Endothelial cell of umbilical vein (primary cell): ENCODE results near the gene RAB17. TPM values are rescaled to one million over a fixed set of nuclear protein-coding genes. Genes with fewer than 3 reads are reported as not detected.

Experiments
- BruUV-seq: library from RNA; stranded (reverse); fragments of 400-500 nt; replicated peaks from 2 replicates; lab custom pipeline; 2021; lab: Mats Ljungman, UMichigan
- CTCF ChIA-PET: fragments of 300-600, 350-600 bp; sonication (Branson Sonifier 250); formaldehyde crosslinking; loops from one replicate; lab custom pipeline; 2021; ENCODE audit warnings: antibody characterized with exemption, inconsistent platforms; lab: Charles Lee
- POLR2A ChIA-PET: fragments of 300-600, 350-600 bp; sonication (Branson Sonifier 250); formaldehyde crosslinking; loops from one replicate; lab custom pipeline; 2021; ENCODE audit warnings: antibody characterized with exemption, inconsistent platforms; lab: Charles Lee
- DNase-seq: peaks from one replicate; pipeline ENCODE4 v3.0.0-alpha.2; 2011; ENCODE audit warnings: low read depth, low spot score
- FAIRE-seq: peaks from 2 replicates; lab custom pipeline; 2011; peaks lifted over from hg19 to GRCh38; lab: Jason Lieb, UNC
- H2AFZ ChIP-seq: 2 replicates; pipeline ENCODE4 v1.6.0; 2012; ENCODE audit warnings: low read depth, low read length, control low read depth, inconsistent platforms
- H3K27ac ChIP-seq: 2 replicates; pipeline ENCODE4 v1.5.1; 2011; ENCODE audit warnings: low read depth, mild to moderate bottlenecking, control low read depth, low read length, moderate library complexity; ENCODE audit not compliant: insufficient read depth
- H3K27me3 ChIP-seq, 2 experiments: 2 replicates each; pipeline versions ENCODE4 v1.6.0 to v1.6.1; 2011; ENCODE audit warnings: low read length in 2 of 2, mixed read lengths in 1 of 2; ENCODE audit not compliant: control insufficient read depth in 2 of 2, insufficient read depth in 2 of 2
- H3K36me3 ChIP-seq, 2 experiments: 2 replicates in 1 of 2; 3 replicates in 1 of 2; pipeline ENCODE4 v1.5.1; 2011; ENCODE audit warnings: low read length in 2 of 2, mild to moderate bottlenecking in 1 of 2, moderate library complexity in 1 of 2; ENCODE audit not compliant: control insufficient read depth in 2 of 2, insufficient read depth in 2 of 2; ENCODE audit errors: extremely low read depth in 1 of 2
- H3K4me1 ChIP-seq: 3 replicates; pipeline ENCODE4 v1.5.1; 2011; ENCODE audit warnings: mild to moderate bottlenecking, low read length; ENCODE audit not compliant: control insufficient read depth, insufficient read depth; ENCODE audit errors: extremely low read depth
- H3K4me2 ChIP-seq: 2 replicates; pipeline ENCODE4 v1.6.1; 2011; ENCODE audit warnings: low read length, control low read depth, mixed read lengths; ENCODE audit not compliant: insufficient read depth
- H3K4me3 ChIP-seq, 3 experiments: fragments of 200-600 bp in 1 of 3; sonication (generic), shearing (Covaris generic) in 1 of 3; replicated peaks in 1 of 3; 2 replicates each; pipeline ENCODE4 v1.5.1; 2011 to 2016; ENCODE audit warnings: control low read depth in 3 of 3, low read length in 3 of 3, mild to moderate bottlenecking in 2 of 3, inconsistent platforms in 1 of 3, low read depth in 1 of 3, moderate library complexity in 1 of 3; ENCODE audit not compliant: insufficient read depth in 1 of 3
- H3K79me2 ChIP-seq: 2 replicates; pipeline ENCODE4 v1.6.0; 2012; ENCODE audit warnings: low read length, inconsistent platforms; ENCODE audit not compliant: control insufficient read depth, insufficient read depth
- H3K9ac ChIP-seq: replicated peaks from 2 replicates; pipeline ENCODE3; 2011; ENCODE audit warnings: low read length, control low read depth; ENCODE audit not compliant: insufficient read depth; ENCODE audit errors: extremely low read depth
- H3K9me1 ChIP-seq: replicated peaks from 3 replicates; pipeline ENCODE4 v1.6.0; 2011; ENCODE audit warnings: mild to moderate bottlenecking, low read length; ENCODE audit not compliant: control insufficient read depth, insufficient read depth; ENCODE audit errors: extremely low read depth
- H3K9me3 ChIP-seq: replicated peaks from 2 replicates; pipeline ENCODE4 v1.5.1; 2012; ENCODE audit warnings: low read length, inconsistent platforms; ENCODE audit not compliant: control insufficient read depth, insufficient read depth
- H4K20me1 ChIP-seq: replicated peaks from 2 replicates; pipeline ENCODE3; 2011; ENCODE audit warnings: mild to moderate bottlenecking, low read length; ENCODE audit not compliant: control insufficient read depth, insufficient read depth; ENCODE audit errors: extremely low read depth
- CTCF ChIP-seq, 2 donors: IDR thresholded peaks; 1 replicate in 1 of 2; 2 replicates in 1 of 2; pipeline ENCODE4 v1.5.1; 2011; ENCODE audit warnings: low read length in 2 of 2, mild to moderate bottlenecking in 2 of 2, moderate library complexity in 2 of 2, control low read depth in 1 of 2, inconsistent platforms in 1 of 2, low read depth in 1 of 2; ENCODE audit not compliant: insufficient read depth in 1 of 2; ENCODE audit errors: extremely low read depth in 1 of 2
- EZH2 ChIP-seq: IDR thresholded peaks from 2 replicates; pipeline ENCODE4 v1.6.1; 2012; ENCODE audit warnings: borderline replicate concordance, low read depth, mild to moderate bottlenecking, moderate library complexity, low read length, inconsistent platforms; ENCODE audit not compliant: severe bottlenecking
- FOS ChIP-seq: IDR thresholded peaks from 2 replicates; pipeline ENCODE4 v1.6.1; 2011; ENCODE audit warnings: mild to moderate bottlenecking, low read length, moderate library complexity, borderline replicate concordance; ENCODE audit not compliant: insufficient read depth
- GATA2 ChIP-seq: IDR thresholded peaks from 2 replicates; pipeline ENCODE4 v1.7.0; 2011; ENCODE audit warnings: low read depth, mild to moderate bottlenecking, moderate library complexity, mixed read lengths, low read length; ENCODE audit not compliant: insufficient read length, insufficient read depth
- JUN ChIP-seq: IDR thresholded peaks from 2 replicates; pipeline ENCODE4 v1.6.1; 2011; ENCODE audit warnings: borderline replicate concordance, low read depth; ENCODE audit not compliant: insufficient read length, insufficient read depth
- MAX ChIP-seq: IDR thresholded peaks from 2 replicates; pipeline ENCODE4 v1.6.1; 2011; ENCODE audit not compliant: insufficient read depth, insufficient read length
- MYC ChIP-seq: IDR thresholded peaks from one replicate; pipeline ENCODE4 v1.6.1; 2011; ENCODE audit warnings: mild to moderate bottlenecking, low read depth, low read length
- POLR2A ChIP-seq: IDR thresholded peaks from 2 replicates; pipeline ENCODE4 v1.6.1; 2012; ENCODE audit warnings: low read depth, mild to moderate bottlenecking, control low read depth, low read length
- POLR2AphosphoS5 ChIP-seq: IDR thresholded peaks from 2 replicates; pipeline ENCODE4 v1.6.1; 2012; ENCODE audit warnings: low read depth, mild to moderate bottlenecking, control low read depth, low read length, moderate library complexity; ENCODE audit not compliant: insufficient read depth
- dilution Hi-C: fragments of 300-500 bp; cut with MboI; formaldehyde crosslinking; loops from one replicate; pipeline ENCODE4 v1.15.0; 2019; ENCODE audit warnings: low sequenced_read_pairs; ENCODE audit not compliant: extremely low pct_ligation_motif_present
- intact Hi-C: fragments of 100-400 bp; cut with micrococcal nuclease; formaldehyde crosslinking; loops from one replicate; pipeline ENCODE4 v1.10.0; 2022
- polyA plus RNA-seq, 4 experiments: library from polyadenylated mRNA; depleted of rRNA in 3 of 4; stranded (reverse) in 3 of 4; unstranded in 1 of 4; fragments of >200 nt; gene quantifications; 2 replicates each; pipeline versions ENCODE4 v1.2.1 to v1.2.3, GENCODE V29; 2011 to 2012; ENCODE audit warnings: missing spikeins in 1 of 4
- total RNA-seq: library from RNA; stranded (reverse); gene quantifications from 2 replicates; pipeline ENCODE4 v1.2.3, GENCODE V29; 2021

The RAB17 gene
- total and polyA plus RNA-seq, 2 donors (not counting 3 experiments of a cell fraction or from before 2014, with no cell fraction given): 0.41 to 0.77 TPM

GRCh38 chr2:237633061-237633561 is 42.6 kb upstream of the RAB17 start:
- Histone ChIP-seq H3K36me3 (peaks cover 0 to 9% of the 10 kb centered on the region in 2 experiments), H3K4me2 (no peak overlapping the region), H3K27me3 (no peaks in the 10 kb centered on the region), H3K9ac (no peak overlapping the region), H3K79me2 (peaks cover 2% of the 10 kb centered on the region), H3K9me3 (no peaks in the 10 kb centered on the region), H3K27ac (no peak overlapping the region), H4K20me1 (no peaks in the 10 kb centered on the region), H3K4me3 (no peak overlapping the region), H3K4me1 (peaks cover 8% of the 10 kb centered on the region), H3K9me1 (no peaks in the 10 kb centered on the region), H2AFZ (no peak overlapping the region)
- TF ChIP-seq JUN (no peak), MYC (no peak), CTCF (IDR thresholded peaks at IDR 0.05; ENCODE audit: extremely low read depth in 1 of 2, insufficient read depth in 1 of 2, low read depth in 1 of 2, low read length in 2 of 2) (no peak), POLR2AphosphoS5 (no peak), FOS (no peak), MAX (no peak), POLR2A (no peak), EZH2 (no peak), GATA2 (no peak)
- no TSS peak for BruUV-seq
- dilution Hi-C loops: no loop called here
- CTCF ChIA-PET: interaction anchor here (0.7 to 1.6 kb wide), 2 partner anchors 28 to 52 kb away, joined by 3 read pairs; no protein-coding TSS in a partner anchor
- no peak for DNase-seq
- no peak for FAIRE-seq
- POLR2A ChIA-PET: no interaction called here
- intact Hi-C loops: no loop called here
